GM12891 (cell line): ENCODE data around the gene ACYP2.
"Not testable (repeated sequence)": the region's sequence is repeated elsewhere in the genome, so short reads cannot be mapped to it uniquely, and the experiment has no call there.

Experiments used
- DNase-seq: peaks from one replicate; pipeline ENCODE4 v3.0.0; 2011; ENCODE audit warnings: low spot score; ENCODE audit not compliant: insufficient read length
- FAIRE-seq: peaks from 2 replicates; lab custom pipeline; 2011; peaks lifted over from hg19 to GRCh38; lab: Jason Lieb, UNC
- PAX5 ChIP-seq: IDR thresholded peaks from 2 replicates; pipeline ENCODE4 v1.6.1; 2011; ENCODE audit warnings: low read length, moderate library complexity, mild to moderate bottlenecking; ENCODE audit not compliant: insufficient read depth, severe bottlenecking
- POLR2A ChIP-seq: IDR thresholded peaks from 2 replicates; pipeline ENCODE4 v1.6.1; 2011; ENCODE audit warnings: low read depth, low read length, control low read depth
- POLR2AphosphoS5 ChIP-seq: IDR thresholded peaks from 2 replicates; pipeline ENCODE4 v1.6.1; 2011; ENCODE audit warnings: low read depth, low read length, control low read depth
- POU2F2 ChIP-seq: IDR thresholded peaks from 2 replicates; pipeline ENCODE4 v1.6.1; 2011; ENCODE audit warnings: low read depth, mild to moderate bottlenecking, control low read depth, low read length, moderate library complexity
- SPI1 ChIP-seq: IDR thresholded peaks from 2 replicates; pipeline ENCODE4 v1.6.1; 2011; ENCODE audit warnings: low read depth, low read length, control low read depth
- TAF1 ChIP-seq: IDR thresholded peaks from 2 replicates; pipeline ENCODE4 v1.6.1; 2011; ENCODE audit warnings: low read depth, low read length, control low read depth

Gene ACYP2

DNA sequence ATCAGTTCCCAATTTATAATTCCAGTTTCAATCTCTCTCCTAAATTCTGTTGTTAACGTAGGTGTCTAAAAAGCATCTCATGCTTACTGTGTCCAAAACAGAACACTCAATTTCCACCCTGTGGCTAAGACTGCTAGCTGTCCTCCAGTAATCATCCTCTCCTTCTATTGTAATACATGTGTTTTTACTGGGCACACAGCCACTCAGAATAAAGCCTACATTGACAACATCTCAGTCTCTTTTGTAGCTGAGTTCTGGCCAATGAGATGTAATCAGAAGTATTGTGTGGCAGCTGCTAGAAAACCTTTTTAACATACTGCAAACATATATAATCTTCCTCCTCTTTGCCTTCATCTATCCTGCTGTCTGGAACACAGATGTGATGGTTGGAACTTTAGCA, 170.0 kb downstream of the ACYP2 start:
- FAIRE-seq (peak; percentile 9), DNase-seq (no peak)
- TF ChIP-seq POU2F2 (no peak), POLR2A (no peak), SPI1 (no peak), PAX5 (no peak), TAF1 (no peak), POLR2AphosphoS5 (no peak)

GRCh38 chr2:54287532-54287931, 172.1 kb downstream of the ACYP2 start:
- DNase-seq (no peak), FAIRE-seq (no peak)
- no peak for TF ChIP-seq SPI1
- no peak for TF ChIP-seq POLR2AphosphoS5
- TF ChIP-seq TAF1, result no peak
- no peak for TF ChIP-seq PAX5
- TF ChIP-seq POLR2A, result no peak
- no peak for TF ChIP-seq POU2F2

- no peak for FAIRE-seq
- TF ChIP-seq SPI1 (no peak), PAX5 (no peak), TAF1 (no peak), POLR2AphosphoS5 (no peak), POLR2A (no peak), POU2F2 (no peak)
- no peak for DNase-seq
Observed at GRCh38 chr2:54289917-54290316, 174.5 kb downstream of the ACYP2 start.

GRCh38 chr2:54290356-54291025, 175.1 kb downstream of the ACYP2 start:
- no peak for DNase-seq
- TF ChIP-seq TAF1, result no peak
- TF ChIP-seq POLR2A, result no peak
- TF ChIP-seq SPI1, result no peak
- TF ChIP-seq PAX5, result no peak
- no peak for TF ChIP-seq POU2F2
- no peak for TF ChIP-seq POLR2AphosphoS5
- no peak for FAIRE-seq

DNA sequence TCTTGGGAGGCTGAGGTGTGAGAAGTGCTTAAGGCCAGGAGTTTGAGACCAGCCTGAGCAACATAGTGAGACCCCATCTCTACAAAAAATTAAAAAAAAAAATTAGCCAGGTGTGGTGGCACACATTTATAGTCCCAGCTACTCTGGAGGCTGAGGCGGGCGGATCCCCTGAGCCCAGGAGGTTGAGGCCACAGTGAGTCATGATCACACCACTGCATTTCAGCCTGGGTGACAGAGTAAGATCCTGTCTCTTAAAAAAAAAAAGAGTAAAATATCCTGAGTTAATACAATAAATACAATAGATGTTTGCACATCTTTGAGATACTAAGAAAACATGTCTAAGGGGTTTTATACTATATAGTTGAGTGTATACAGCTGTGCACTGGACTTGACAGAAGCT, 179.2 kb downstream of the ACYP2 start:
- FAIRE-seq, DNase-seq: not testable (repeated sequence)

GRCh38 chr2:54295911-54296310, 180.5 kb downstream of the ACYP2 start:
- DNase-seq, result no peak
- TF ChIP-seq TAF1, result no peak
- no peak for TF ChIP-seq SPI1
- TF ChIP-seq POLR2A, result no peak
- TF ChIP-seq POLR2AphosphoS5, result no peak
- TF ChIP-seq PAX5, result no peak
- TF ChIP-seq POU2F2, result no peak
- FAIRE-seq, result no peak

DNA sequence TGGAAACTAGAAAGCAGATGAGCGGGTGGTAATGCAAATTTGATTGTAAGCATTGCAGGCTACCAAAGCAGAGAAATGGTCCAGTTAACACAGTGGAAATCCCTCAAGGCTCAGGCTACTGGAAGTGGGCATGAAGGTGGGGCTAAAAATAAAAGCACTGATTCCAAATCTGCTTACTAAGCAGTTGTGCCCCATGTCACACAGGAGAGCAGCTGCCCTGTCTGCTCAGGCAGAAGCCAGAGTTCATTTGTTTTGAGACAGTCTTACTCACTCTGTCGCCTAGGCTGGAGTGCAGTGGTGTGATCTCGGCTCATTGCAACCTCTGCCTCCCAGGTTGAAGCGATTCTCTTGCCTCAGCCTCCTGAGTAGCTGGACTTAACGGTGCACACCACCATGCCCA, 183.1 kb downstream of the ACYP2 start:
- no peak for TF ChIP-seq PAX5
- TF ChIP-seq POU2F2, result no peak
- no peak for TF ChIP-seq SPI1
- FAIRE-seq, result no peak
- DNase-seq, result no peak

- no peak for TF ChIP-seq POLR2AphosphoS5
- no peak for TF ChIP-seq POU2F2
- no peak for TF ChIP-seq PAX5
- no peak for TF ChIP-seq SPI1
- no peak for TF ChIP-seq TAF1
- TF ChIP-seq POLR2A, result no peak
- no peak for DNase-seq
- no peak for FAIRE-seq
Observed at GRCh38 chr2:54303631-54304030, 188.2 kb downstream of the ACYP2 start.

GRCh38 chr2:54306556-54306955, 191.1 kb downstream of the ACYP2 start:
- FAIRE-seq (no peak), DNase-seq (no peak)
- TF ChIP-seq PAX5, result no peak
- TF ChIP-seq SPI1, result no peak
- no peak for TF ChIP-seq TAF1
- no peak for TF ChIP-seq POLR2A
- TF ChIP-seq POU2F2, result no peak
- no peak for TF ChIP-seq POLR2AphosphoS5

DNA sequence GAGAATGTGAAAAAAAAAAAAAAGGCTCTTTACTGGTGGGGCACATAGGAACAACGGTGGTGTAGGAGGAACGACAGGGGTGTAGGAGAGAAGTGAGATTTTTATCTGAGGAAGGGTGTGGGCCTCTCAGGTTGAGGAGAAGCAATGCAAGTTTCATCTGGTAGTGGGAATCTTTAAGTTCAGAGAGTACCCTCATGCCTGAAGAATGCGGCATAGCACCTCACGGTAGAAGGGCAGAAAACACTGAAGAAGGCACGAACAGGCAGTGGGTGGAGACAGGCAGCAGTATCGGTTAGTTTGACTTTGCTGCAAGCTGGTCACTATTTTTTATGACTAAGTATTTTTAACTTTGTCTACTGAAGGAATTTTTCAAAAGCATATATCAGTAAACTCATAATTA, 192.8 kb downstream of the ACYP2 start:
- DNase-seq (no peak), FAIRE-seq (no peak)
- TF ChIP-seq SPI1 (no peak), POLR2A (no peak), POU2F2 (no peak), POLR2AphosphoS5 (no peak), TAF1 (no peak), PAX5 (no peak)
